HG03442 (cell line): ENCODE measurements around the gene CFAP52.
"Not testable (repeated sequence)": the region's sequence is repeated elsewhere in the genome, so short reads cannot be mapped to it uniquely, and the experiment has no call there.

Experiments used
- ATAC-seq: cut with Tn5 transposase; IDR thresholded peaks from one replicate; pipeline ENCODE4 v1.9.1; 2021; ENCODE audit warnings: mild to moderate bottlenecking, moderate library complexity; ENCODE audit not compliant: unreplicated experiment

Gene CFAP52

DNA sequence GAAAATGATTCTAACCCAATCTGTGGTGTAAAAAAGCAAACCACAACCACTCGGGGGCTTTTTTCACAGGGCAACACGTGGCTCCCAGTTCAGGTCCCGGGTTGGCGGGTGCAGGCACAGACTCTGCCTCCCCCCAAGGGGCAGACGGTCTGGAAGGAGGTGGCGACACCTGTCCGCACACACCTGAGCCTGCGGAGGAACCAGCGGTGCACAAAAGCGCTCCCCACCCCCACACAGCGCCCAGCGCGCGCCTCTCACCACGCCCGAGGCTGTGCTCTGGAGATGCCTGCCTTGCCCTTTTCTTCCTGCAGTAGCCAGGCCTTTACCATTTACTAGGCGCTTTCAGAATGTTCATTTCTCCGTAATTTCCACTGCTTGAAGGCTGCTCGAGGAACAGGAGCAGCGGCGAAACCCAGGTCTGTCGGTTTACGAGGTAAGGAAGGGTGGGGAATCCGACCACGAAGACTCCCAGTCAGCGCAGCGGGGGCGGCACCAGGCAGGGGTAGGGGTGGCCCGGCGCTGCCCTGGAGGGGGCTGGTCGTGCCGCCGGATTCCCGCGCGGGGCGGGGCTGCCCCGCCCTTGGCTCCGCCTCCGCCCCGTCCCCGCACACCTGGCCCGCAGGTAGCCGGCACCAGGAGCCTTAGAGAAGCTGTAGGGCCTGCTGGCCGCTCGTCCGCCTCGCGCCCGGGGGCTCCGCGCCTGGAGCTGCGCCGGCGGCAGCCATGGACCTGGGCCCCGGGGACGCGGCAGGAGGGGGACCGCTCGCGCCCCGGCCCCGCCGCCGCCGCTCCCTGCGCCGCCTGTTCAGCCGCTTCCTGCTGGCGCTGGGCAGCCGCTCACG lies 68.7 kb downstream of the CFAP52 start, which contains the start of gene USP43:
Gene USP43 (plus strand): TSS at position 608 of the 842 bp plus-strand sequence. CDS start 116 bp downstream, at position 724.
- ATAC-seq = no peak

GRCh38 chr17:9645851-9646545 lies 69.6 kb downstream of the CFAP52 start:
- no peak for ATAC-seq

GRCh38 chr17:9646546-9646885 lies 70.1 kb downstream of the CFAP52 start:
- ATAC-seq = no peak

GRCh38 chr17:9647014-9647413 lies 70.6 kb downstream of the CFAP52 start:
- ATAC-seq = no peak

DNA sequence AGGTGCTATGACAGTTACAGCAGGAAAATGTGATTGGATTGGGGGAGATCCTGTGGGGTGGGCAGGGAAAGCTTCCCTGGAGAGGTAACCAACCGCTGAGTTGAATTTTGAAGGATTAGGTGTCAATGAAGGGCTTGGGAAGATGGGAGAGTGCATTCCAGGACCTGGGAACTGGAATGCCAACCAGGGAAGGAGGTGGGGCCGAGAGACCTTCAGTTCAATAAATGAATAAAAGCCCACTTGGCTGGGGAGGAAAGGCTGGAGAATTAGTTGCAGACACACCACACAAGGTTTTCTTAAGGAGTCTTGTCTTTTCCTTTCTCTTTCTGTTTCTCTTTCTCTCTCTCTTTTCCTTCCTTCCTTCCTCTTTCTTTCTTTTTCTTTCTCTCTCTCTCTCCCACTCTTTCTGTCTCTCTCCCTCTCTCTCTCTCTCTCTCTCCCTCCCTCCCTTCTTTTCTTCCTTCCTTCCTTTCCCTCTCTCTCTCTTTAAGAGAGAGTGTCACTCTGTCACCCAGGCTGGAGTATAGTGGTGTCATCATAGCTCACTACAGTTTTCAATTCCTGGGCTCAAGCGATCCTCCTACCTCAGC lies 72.2 kb downstream of the CFAP52 start:
- no peak for ATAC-seq

DNA sequence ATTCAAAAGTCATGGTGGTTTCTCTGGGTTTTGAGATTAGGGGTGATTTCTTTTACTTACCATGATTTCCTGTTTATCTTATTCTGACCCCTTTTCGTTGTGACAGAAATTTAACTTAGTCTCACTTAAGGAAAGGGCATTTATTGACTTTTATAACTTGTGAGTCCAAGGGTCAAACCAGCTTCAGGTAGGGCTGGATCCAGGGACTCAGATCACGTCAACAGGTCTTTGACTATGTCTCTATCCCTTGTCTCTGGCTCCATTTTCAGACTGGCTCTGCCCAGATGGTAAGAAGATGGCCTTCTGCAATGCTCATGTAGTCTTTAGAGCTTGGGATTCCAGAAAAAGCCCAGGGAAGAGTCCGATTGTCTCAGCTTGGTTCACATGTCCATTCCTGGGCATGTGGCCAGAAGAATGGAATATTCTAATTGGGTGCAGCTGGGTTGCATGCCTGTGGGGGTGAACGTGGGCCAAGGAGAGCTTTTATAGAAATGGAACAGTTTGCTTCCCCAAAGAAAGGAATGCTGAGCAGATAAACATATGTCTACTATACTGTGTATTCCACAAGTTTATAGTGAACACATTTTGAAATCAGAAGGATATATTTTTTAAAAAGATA lies 82.3 kb downstream of the CFAP52 start:
- no peak for ATAC-seq

- ATAC-seq = no peak
Observed at GRCh38 chr17:9661027-9661426, 84.6 kb downstream of the CFAP52 start.

DNA sequence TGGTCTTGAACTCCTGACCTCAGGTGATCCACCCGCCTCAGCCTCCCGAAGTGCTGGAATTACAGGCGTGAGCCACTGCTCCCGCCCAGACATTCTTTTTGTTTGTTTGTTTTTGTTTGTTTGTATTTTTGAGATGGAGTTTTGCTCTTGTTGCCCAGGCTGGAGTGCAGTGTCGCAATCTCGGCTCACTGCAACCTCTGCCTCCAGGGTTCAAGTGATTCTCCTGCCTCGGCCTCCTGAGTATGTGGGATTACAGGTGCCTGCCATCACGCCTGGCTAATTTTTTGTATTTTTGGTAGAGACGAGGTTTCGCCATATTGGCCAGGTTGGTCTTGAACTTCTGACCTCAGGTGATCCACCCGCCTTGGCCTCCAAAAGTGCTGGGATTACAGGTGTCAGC lies 87.1 kb downstream of the CFAP52 start:
- ATAC-seq = not testable (repeated sequence)

DNA sequence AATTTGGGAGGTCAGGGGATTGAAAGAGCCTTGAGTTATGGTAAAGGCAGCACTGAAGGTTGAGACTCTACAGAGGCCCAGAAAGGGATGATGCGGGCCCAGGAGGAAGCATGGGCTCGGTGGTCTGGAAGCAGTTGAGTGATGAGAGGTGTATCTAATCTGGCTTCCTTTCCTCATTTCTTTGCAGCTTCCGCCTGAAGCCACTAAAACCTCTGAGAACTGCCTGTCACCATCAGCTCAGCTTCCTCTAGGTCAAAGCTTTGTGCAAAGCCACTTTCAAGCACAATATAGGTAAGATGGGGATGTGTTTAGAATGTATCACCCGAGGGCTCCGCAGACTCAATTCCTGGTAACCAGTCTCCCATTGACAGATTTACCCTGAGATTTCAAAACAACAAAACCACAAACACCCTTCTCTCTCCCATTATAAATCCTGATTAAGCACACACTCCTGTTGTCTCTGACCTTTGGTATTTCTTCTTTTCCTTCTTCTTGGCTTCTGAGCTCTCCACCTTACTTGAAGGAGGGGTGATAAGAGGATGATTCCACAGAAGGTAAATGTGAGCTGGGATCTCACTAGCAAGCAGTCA lies 90.1 kb downstream of the CFAP52 start:
- no peak for ATAC-seq

DNA sequence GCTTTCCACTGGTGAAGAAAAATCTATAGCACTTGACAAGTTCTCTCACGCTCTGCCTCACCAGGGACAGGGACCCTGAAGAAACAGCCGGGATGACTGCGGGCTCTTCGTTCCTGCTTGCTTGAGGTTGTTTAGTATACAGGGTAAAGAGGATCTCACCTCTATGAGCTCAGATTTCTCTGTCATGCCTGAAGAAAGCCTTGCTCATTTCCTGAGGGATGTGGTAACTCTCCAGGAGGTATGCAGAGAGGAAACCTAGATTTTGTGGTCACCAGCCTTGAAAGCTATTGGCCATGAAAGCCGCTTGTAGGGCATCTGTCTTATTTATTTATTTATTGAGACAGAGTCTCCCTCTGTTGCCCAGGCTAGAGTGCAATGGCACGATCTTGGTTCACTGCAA lies 92.1 kb downstream of the CFAP52 start:
- no peak for ATAC-seq

DNA sequence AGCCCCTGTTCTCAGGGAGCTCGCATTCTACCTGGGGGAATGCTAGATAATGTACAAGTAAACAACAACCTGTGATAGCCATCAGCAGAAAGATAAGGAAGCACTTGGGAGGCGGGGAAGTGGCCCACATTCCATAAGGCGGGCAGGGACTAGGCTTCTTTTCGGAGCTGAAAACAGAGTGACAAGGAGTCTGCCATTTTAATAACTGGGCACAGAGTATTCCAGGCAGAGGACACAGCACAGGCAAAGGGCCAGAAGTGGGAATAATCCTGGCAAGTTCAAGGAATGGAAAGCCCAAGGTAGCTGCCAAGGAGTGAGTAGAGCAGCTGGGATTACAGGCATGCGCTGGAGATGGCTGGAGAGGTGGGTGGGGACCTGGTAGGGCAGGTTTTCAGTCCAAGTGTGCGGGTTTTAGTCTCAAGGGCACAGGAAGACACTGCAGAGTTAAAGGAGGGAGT lies 93.1 kb downstream of the CFAP52 start:
- ATAC-seq = no peak

DNA sequence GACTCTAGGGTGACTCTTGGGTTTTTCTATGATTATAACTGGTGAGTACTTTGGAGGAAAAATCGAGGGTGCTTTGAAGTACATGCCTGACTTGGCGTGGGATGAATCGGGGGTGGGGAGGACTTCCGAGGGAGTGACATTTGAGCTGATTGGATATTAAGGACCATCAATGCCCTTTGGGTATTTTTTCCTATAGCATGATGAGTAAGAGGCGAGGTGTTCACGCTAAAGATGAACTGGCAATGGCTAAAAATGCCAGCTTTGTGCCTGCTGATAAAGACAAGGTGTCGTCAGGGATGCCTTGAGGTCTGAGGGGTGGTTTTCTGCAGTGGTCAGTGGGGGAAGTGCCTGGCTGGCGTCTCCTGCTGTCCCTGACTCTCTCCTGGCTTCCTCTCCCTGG lies 94.2 kb downstream of the CFAP52 start:
- no peak for ATAC-seq

DNA sequence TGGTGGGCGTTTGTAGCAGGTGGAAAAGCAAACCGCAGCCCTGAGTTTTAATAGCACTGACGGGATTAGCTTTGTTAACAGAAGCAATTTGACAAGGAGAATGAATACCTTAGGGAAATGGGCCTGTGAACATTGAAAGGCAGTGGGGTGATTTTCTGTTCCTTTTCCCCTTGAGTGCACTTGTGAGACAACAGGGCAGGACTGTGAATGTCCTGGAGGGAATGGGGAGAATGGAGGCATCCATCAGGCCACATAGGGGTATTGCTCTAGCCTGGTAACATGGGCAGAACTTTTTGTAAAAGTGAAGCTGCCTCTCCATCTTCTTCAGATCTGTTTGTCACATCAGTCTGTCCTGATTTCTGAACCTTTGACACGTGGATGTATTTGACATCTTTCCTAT lies 95.1 kb downstream of the CFAP52 start:
- no peak for ATAC-seq

DNA sequence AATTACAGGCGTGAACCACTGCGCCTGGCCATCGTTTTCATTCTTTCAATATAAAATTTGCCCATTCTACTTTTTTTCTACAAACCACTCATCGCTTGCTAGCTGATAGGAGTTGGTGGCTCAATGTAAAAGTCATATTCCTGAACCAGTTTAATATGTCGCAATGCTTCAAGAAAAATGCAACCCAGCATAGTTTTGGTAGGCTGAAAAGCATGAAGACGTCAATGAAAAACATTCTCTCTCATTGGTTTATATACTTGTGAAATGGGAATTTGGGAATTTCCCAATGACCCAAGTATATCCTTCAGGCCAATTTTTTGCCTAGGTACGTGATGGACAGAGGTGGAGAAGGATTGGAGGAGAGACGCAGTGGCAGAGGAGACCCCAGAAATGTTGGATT lies 95.8 kb downstream of the CFAP52 start:
- no peak for ATAC-seq

- no peak for ATAC-seq
Observed at GRCh38 chr17:9672691-9673090, 96.2 kb downstream of the CFAP52 start.

DNA sequence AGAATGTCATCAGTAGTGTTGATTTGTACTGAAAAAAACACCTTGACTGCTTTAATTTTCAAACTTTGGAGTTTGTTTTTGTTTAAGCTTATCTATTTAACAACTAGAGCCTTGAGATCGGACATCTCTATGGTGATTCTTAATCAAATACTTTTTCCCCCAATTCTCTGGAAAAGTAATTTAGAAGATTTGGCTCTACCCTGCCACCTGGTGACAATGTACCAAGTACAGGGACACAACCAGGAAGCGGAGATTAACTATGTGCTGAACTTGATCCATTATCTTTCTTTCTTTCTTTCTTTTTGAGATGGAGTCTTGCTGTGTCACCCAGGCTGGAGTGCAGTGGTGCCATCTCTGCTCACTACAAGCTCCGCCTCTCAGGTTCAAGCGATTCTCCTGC lies 99.6 kb downstream of the CFAP52 start:
- ATAC-seq = no peak

GRCh38 chr17:9676820-9677310 lies 100.4 kb downstream of the CFAP52 start:
- no peak for ATAC-seq

DNA sequence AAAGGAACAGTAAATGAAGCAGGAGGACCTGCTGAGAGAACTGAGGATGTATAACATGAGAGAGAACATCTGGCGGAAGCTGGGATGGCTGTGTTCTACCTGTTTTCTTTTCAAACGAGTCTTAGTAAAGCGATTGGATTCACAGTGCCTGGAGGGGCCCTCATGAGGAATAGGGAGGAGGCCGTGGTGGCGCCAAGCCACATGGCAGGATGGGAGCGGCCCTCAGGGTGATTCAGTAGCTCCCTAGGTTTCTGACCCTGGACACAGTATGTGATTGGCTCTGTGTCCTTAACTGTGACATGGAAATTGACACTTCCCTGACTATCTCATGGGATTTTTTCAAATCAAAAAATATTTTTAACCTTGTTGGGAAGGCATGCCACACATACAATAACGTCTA lies 101.0 kb downstream of the CFAP52 start:
- ATAC-seq = no peak

DNA sequence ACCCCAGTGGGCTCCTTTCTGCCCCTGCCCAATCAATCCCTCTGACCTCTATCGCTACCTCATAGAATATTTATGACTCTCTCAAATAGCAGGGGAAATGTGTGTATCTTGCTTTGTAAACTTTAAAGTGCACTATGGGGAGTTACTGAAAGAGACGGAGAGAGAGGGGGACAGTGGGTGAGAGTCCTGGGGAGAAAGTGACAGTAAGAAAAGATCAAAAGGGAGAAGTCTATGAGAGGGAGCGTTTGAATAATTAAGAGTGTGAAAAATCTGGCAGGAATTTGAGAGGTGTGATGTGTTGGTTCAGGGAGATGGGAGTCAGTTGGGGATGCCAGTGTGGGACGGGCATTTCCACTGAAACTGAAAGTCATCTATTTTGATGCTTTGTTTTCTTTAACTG lies 101.5 kb downstream of the CFAP52 start:
- ATAC-seq = no peak

GRCh38 chr17:9684955-9685621 lies 108.6 kb downstream of the CFAP52 start:
- no peak for ATAC-seq
